Activated CD4-positive, alpha-beta T cell treated with anti-CD3 and anti-CD28 coated beads, Interleukin-2, amount 50 U/mL, for 24 hours (primary cell): ENCODE data around the gene C11orf52.
"Not testable (repeated sequence)": the region's sequence is repeated elsewhere in the genome, so short reads cannot be mapped to it uniquely, and the experiment has no call there.

ENCODE experiments used
- DNase-seq, 2 donors: peaks; one replicate each; pipeline ENCODE4 v3.0.0-alpha.2; 2020; ENCODE audit warnings: low read depth in 1 of 2, low spot score in 1 of 2

Gene C11orf52

DNA sequence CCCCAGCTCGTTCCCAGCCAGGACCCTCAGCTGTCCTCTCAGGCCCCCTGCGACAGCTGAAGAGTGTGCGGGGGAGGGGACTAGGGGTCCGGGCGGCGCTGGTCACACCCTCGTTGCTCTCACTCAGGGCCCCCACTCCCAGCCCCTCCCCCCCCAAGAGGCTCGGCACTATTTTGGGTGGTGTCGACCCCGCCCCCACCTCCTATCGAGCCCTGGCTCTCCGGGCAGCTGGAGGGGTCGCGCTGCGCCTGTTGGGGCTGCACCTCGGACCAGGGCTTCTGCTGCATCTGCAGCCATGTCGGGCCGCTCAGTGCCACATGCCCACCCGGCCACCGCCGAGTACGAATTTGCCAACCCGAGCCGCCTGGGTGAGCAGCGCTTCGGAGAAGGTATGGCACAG lies 6.2 kb upstream of the C11orf52 start, which contains the start of gene HSPB2:
HSPB2 (plus strand) TSS at position 200 of the 400 bp plus-strand sequence; CDS start at position 296, 96 bp downstream.
- DNase-seq, result no peak

DNA sequence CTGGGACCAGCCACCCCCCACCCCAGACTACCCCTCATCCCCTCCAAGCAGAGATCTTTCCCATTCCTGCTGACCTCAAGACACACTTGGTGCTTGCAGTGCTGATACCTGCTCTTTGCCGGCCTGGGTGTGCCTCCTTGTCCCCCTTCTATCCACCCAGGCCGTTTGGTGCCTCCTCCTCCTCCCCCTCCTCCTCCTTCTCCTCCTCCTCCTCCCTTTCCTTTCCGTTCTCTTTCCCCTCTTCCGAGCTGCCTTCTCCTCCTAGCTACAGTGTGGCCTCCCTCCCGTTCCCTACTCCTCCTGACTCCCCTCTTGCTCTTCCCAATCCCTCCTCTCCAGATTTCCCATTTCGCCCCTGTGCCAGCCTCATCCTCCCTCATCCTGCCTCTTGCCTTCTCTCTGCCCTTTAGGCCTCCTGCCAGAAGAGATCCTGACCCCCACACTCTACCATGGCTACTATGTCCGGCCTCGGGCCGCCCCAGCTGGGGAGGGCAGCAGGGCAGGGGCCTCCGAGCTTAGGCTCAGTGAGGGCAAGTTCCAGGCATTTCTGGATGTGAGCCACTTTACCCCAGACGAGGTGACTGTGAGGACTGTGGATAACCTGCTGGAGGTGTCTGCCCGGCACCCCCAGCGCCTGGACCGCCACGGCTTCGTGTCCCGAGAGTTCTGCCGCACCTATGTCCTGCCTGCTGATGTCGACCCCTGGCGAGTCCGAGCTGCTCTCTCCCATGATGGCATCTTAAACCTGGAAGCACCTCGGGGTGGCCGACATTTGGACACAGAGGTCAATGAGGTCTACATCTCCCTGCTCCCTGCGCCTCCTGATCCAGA lies 5.5 kb upstream of the C11orf52 start:
- no peak for DNase-seq

DNA sequence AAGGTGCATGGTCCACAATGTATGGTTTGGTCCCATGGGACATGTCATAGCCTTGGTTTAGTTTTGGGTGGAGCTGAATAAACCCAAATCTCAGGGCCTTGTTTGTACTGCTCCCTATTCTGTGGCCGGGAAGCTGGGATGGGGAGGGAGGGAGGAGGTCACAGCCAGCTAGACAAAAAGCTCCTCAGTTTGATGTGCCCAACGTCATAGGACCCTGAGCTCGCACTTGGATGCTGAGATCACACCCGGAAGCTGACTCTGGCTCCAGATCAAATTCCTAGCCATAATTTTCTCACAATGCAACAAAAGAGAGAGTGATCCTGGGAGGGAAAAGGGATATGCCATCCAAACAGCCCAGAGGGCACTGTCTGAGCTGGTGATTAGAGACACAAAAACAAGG lies 4.7 kb upstream of the C11orf52 start:
- no peak for DNase-seq

DNA sequence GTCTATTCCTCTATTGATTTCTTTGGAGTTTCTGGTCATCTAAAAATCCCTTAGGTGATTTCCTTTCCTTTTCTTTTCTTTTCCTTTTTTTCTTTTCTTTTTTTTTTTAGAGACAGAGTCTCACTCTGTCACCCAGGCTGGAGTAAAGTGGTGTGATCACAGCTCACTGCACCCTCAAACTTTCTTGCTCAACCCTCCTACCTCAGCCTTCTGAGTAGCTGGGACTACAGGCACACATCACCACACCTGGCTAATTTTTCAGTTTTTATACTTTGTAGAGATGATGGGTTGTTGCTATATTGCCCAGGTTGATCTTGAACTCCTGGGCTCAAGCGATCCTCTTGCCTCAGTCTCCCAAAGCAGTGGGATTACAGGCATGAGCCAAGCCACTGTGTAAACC lies 1.9 kb upstream of the C11orf52 start:
- DNase-seq, result no peak

DNA sequence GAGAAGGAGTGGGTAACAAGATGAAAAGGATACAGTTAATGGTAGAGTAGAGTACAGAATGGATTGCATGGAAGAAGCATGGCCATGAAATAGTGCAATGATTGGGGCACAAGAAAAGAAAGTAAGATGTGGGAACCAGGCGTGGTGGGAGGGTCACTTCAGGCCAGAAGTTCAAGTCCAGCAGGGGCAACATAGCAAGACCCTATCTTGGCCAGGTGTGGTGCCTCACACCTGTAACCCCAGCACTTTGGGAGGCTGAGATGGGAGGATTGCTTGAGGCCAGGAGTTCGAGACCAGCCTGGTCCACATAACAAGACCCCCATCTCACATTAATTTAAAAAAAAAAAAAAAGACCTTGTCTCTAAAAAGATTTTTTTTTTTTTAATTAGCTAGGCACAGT lies 1.4 kb upstream of the C11orf52 start:
- DNase-seq, result no peak

DNA sequence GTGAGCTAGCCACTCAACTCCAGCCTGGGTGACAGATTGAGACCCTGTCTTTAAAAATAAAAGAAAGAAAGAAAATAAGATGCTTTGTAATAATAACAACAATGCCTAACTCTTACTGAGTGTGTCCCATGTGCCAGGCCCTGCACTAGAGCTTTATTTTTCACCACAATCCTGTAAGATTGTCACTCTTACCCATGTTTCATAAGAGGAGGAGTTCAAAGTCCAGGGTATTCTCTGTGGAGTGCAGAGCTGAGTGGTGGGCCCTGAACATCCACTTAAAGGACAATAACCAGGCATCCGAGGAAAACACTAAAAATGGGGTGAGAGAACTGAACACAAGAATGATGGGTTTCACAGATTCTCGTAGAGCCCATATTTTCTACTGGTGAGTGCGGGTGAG lies 925 bp upstream of the C11orf52 start:
- DNase-seq, result no peak

DNA sequence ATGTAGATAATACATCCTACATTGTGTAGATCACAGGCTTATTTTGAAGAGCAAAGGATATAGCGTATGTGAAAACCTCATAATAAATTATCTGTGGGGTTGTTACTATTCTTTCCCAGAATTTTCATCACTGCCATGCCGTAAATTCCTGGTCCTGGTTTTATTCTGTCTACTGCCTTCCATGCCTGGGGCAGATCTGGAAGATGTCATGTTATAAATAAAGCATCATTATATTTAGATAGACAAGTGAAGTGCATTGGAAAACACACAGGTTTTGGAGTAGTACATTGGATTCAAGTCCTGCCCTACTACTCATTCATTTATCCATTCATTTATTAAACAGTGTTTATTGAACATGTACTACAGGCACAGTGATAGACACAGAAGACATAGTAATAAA lies 2.2 kb downstream of the C11orf52 start:
- DNase-seq, result no peak

DNA sequence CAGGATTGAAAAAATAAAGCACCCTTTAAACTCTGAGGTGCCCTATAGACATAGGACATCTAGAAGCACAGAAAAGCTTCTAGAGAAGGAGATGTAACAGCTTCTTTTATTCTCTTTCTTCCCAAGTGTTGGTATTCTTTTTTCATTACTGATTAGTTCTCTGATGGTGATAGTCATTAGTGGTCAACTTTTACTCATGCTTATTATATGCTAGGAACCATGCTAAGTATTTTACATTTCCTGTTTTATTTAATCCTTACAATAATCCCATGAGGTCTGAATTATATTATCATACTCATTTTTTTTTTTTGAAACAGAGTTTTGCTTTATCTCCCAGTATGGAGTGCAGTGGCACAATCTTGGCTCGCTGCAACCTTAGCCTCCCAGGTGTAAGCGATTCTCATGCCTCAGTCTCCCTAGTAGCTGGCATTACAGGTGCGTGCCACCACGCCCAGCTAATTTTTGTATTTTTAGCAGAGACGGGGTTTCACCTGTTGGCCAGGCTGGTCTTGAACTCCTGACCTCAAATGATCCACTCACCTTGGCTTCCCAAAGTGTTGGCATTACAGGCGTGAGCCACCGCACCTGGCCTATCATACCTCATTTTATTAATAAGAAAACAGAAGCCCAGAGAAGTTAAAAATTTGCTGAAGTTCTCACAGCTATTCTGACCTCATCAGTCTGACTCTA lies 3.0 kb downstream of the C11orf52 start:
- no peak for DNase-seq

DNA sequence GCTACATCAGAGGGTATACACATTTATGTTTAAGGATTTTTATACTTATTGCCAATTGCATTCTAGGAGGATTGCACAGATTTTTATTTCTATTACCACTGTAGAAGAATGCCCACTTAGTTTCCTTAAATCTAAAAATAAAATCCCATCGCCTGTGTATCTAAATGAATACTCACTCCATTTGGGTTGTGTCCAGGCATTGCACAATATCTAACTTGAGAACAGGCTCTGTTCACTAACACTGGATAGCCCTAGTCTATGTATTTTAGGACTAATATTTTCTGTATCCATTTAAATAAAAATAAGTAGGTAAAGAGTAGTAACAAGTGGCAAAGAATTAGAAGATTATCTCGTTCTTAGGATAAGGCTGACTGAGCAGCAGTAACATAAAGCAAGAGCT lies 4.1 kb downstream of the C11orf52 start:
- DNase-seq, result no peak

DNA sequence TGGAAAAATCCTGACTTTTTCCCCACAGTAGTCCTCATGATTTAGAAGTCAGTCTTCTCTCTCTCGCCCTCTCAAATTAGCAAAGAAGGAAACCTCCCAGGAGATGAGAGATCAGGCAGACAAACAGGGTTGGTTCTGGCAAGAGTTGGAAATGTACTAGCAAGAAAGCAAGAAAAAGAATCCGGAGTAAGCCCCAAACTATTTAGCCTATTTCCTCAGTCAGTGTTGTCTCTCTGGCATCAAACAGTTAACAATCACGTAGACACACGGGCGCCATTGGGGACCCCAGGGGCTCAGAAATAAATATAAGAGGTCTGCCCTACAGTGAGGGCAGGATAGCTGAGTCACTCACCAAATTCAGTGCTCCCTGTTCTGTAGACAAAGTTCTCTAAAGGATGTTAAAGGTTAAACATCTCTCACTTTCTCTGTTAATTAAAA lies 4.7 kb downstream of the C11orf52 start:
- DNase-seq, result no peak

DNA sequence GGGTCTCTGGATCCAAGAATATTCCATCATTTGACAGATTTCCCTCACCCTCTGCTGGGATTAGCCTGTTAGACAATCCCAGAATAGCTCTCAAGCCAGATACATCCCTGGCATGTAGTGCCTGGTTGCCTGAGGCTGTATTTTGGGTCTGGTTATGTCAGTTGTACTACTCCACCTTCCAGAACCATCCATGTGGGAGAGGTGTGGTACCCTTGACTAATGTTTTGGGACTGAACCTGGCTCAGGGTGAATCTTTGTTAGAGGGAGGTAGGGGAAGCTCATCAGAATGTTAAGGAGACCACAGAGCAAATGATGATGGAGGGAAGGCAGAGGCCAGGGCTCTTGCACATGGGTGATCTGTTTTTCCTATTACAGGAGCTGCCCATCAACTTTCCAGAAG lies 5.2 kb downstream of the C11orf52 start:
- DNase-seq, result no peak

DNA sequence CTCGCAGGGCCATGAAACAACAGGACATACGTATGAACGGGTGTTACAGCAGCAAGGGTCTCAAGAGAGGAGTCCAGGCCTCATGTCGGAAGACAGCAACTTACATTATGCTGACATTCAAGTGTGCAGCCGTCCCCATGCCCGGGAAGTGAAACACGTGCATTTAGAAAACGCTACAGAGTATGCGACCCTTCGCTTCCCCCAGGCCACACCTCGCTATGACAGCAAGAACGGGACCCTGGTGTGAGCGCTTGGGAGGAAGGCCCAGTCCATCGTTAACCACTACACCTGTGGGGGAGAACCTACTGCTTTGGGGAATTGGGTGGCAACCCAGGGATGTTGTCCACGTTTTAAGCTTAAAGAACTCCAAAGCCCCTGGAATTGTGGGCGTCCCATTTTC lies 7.2 kb downstream of the C11orf52 start:
- DNase-seq, result no peak

DNA sequence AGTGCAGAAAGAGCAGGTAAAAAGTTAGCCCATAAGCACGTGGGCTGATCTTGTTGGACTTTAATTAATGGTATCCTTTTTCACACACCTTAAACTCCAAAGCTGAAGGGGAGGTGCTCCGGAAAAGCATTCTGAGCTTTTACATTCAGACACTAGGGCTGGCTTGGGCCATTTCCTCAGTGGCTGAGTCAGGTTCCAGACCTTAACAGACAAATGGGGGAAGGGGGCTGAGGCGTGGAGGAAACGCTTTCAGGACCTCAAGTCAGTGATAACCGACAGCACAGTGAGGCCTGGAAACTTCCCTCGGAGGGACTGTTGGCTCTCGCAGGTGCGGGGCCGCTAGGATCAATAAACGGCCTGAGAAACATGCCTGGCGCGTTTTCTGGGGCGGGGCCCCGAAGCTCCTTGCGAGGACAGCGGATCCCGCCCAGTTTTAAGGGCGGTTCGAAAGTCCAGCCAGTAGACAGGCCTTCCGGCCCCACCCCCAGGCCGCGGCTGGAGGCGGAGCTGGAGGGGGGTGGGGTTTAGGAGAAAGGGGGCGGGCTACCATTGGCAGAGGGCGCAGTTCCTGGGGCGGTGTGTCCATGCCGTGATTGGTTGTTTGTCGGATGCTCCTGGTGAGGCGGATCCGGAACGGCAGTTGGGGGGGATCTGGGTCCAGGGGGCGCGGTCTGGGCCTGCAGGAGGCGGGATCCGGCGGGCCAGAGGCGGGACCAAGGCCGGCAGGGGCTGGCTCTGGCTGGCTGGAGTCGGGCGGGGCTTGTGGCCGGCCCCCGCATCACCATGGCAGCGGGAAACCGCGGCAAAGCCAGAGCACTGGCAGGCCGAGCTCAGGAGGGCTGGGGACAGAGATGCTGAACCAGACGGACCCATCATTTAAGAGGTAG lies 8.0 kb downstream of the C11orf52 start:
- peak; percentile 88 to 92 for DNase-seq

DNA sequence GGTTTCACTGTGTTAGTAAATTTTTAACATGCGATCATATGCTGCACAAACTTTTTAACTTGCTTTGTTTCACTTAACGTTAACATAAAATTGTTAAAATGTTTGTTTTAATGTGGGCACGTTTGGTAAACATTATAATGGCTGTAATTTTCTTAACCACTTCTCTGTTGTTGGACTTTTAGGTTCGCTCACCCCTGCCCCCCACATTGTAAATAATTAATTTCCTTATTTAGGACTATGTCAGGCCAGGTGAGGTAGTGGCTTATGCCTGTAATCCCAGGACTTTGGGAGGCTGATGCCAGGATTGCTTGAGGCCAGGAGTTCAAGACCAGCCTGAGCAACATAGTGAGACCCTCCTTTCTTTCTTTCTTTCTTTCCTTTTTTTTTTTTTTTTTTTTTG lies 11.8 kb downstream of the C11orf52 start:
- no peak for DNase-seq

DNA sequence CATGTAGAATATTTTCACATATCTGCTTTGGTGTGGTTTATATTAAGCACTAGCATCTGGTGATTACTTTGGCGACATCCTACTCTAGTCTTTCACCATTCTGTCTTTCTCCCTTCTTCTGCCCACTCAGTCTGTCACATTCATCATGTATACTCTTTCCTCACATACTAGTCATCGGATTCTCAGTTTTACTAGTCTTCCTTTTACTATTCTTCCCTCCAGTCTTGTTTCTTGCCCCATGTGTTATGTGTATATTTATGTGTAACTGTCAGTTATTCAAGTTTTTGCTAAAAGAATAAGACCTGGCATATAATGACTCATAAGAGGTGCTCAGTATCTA lies 13.9 kb downstream of the C11orf52 start:
- DNase-seq, result no peak

DNA sequence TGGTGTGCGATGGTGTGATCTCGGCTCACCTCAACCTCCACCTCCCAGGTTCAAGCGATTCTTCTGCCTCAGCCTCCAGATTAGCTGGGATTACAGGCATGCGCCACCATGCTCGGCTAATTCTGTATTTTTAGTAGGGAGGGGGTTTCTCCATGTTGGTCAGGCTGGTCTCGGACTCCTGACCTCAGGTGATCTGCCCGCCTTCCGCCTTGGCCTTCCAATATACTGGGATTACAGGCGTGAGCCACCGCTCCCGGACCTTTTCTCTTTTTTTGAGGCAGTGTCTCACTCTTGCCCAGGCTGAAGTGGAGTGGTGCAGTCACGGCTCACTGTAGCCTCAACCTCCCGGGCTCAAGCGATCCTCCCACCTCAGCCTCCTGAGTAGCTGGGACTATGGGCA lies 14.5 kb downstream of the C11orf52 start:
- DNase-seq, result not testable (repeated sequence)

DNA sequence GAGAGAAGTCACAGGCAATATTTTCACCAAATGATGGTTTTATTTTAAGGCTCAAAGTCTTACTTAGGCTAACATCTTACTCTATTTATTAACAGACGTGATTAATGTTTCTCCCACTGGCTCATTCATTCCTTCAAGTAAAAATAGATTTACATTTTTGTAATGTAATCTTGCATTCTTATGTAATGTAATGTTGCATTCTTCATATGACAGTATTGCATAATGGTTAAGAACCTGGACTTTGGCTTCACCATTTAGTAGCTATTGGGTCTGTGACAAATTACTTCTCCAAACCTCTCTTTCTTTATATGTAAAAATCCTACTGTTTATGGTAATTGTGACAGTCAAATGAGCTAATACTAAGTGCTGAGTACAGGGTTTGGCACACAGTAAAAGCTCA lies 15.2 kb downstream of the C11orf52 start:
- no peak for DNase-seq

DNA sequence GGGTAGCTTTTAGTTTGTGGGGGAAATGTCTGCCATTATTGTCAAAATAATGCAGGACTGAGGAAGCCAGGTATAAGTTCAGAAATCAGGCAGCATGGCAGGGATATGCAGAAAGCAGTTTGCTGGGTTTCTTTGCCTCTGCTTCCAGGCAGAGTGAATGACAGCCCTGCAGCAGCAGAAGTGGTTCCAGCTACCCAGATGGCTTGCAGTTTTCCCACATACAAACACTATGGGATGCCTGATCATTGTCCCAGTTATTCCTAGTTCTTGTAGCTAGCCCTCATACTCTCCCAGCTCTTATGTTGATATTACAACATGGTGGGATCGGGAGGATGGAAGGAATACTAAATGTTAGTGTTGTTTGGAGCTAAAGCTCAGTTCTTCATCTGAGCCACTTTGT lies 15.6 kb downstream of the C11orf52 start:
- DNase-seq, result no peak

DNA sequence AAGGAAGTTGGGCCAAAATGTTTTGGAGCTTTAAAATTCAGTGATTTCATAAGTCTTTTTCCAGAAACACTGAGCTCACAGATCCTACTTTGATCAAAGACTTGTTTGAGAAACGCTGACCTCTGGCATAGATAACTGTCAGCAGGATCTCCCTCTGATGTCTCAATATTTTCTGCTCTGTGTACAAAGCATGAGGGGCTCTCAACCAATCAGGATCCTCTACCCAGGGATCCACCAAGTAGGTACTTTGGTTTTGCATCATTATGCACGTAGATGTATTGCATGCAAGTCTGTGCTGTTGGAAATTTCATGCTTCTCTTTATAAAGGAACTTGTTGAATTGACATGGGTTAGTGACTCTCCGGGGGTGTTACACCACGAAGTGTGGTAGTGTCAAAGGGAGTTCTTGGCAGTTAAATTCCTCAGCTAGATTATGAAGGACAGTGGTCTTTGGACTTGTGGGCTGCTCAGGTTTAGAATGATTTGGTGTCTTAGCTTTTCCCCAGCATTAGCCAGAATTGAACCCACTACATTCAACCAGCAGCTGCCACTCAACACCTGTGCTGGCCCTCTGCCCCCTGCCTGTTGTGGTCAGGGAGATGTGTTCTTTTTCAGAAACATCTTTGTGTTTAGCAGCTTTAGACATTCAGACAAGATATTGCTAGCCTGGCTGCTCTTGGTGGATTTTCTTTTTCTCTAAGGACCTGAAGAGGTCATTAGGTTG lies 16.8 kb downstream of the C11orf52 start:
- no peak for DNase-seq

DNA sequence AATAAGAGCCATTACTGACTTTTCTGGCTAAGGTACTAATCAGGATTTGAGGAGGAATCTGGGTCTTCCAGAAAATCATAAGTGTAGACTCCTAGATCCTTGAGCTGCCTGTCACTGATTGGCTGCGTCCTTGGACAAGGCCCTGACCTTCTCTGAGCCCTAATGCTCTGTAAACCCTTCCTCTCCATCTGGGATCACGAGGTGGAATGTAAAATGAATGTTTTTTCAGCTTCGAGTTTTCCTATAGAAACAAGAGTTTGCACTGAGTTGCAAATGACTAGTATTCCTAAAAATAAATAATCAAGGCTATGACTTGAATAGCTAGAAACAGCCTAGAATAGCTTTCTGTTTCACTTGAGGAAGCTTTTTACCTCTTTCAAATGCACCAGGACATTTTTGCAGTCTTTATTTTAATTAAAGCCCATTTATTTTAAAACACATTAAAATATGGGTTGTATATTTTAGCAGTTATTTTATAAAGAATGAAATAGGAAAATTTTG lies 17.4 kb downstream of the C11orf52 start:
- no peak for DNase-seq

DNA sequence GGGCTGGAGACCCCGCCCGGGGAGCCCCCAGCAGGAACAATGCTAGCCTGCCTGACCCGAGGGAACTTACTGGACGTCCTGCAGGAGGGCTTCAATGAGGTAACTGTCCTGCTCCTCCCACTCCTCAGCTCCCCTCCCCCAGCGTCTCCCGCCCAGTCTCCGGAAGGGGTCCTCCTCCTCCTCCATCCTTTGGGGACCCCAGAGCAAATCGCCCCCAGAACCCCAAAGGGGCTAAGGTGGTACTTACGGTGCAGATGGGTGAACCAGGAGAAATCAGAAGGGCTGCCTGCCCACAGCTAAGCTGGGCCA lies 18.7 kb downstream of the C11orf52 start:
- no peak for DNase-seq
